Posterior cingulate gyrus (tissue), 11 donors: ENCODE data around the gene MAEA.
A peak's percentile ranks its signal among the peaks of the same experiment; 100 is the strongest.

Source experiments
- DNase-seq, 10 donors: peaks; one replicate each; pipeline versions ENCODE4 v3.0.0 to v3.0.0-alpha.2; 2020 to 2021; ENCODE audit warnings: mixed read lengths in 3 of 10
- intact Hi-C: fragments of 100-400 bp; cut with DNase I; formaldehyde crosslinking; loops from one replicate; pipeline ENCODE4 v1.15.1; 2023

MAEA gene

GRCh38 chr4:1358421-1359143, 68.9 kb downstream of the MAEA start:
- intact Hi-C loops: loop anchor here (5.0 kb wide), 1 partner anchor 274 kb away; no protein-coding TSS in a partner anchor
- DNase-seq: no peak

DNA sequence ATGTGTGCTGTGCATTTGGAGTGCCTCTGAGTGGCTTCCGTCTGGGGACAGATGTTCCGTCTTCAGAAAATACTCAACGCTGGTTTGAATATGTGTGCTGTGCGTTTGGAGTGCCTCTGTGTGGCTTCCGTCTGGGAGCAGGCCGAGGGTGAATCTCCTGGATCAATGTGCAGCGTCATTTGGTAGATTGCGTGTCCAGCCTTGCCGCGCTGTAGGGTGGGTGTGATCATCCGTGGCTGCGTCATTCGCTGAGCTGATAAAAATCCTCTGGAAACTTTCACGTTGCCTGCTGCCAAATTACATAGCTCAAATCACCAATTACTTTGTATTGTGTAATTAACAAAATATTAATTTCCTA, 69.4 kb downstream of the MAEA start:
- no peak for DNase-seq
- intact Hi-C loops: loop anchor here (5.0 kb wide), 1 partner anchor 273 kb away; no protein-coding TSS in a partner anchor

DNA sequence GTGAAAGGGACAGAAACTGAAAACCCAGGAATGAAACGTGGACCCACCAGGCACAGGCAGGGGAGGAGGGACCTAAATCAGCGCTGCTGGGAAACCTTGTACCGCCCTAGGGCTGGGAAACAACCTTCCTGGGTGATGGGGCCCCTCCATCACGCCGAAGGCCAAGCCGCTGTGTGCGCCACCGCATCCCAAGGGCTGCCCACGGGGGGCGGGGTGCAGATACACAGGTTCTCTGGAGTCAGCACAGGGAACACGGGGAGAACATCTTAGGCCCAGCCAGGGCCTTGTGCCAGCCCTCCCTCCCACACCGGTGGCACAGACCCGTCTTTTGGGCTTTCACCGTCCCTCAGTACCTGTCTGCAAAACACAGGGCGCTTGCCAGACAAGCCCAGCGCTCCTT, 70.3 kb downstream of the MAEA start:
- no peak for DNase-seq
- intact Hi-C loops: loop anchor here (5.0 kb wide), 1 partner anchor 272 kb away; no protein-coding TSS in a partner anchor

DNA sequence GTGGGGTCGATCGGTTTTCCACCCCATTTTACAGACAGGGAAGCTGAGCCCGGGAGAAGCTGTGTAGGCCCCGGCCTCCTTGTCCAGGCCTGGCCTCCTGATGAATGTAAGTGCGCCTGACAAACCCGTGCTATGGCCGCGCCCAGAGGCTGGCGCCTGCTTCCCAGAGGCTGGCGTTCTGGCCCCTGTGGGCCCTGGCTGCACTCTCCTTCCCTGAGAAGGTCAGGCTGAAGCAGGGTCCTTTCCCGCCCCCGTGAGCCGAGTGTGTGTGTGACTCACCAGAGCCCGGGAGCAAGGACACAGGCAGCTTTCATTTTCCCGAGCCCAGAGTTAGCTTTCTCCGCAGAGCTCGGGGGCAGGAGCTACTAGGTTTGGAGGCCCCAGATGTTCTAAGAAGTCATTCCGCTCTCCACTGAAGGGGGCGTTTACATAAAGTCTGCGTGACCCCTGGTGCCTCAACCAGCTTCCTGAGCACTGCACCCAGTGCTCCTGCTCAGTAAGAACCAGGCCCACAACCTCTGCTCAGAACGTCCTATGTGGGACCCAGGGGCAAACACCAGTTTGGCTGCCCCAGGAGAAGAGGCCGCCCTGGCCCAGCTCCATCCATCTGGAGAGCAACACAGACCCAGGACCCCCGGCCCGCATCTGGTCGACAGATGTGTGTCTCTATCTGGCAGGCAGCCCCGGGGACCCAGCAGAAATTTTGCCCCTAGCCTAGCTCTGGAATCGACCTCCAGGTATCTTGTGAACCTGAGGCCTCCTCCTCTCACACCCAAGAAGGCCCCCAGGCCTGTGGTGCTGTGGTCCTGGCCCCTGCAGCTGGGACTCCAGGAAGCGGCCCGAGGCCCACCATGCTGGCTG, 71.0 kb downstream of the MAEA start:
- intact Hi-C loops: no loop called here
- DNase-seq: no peak

GRCh38 chr4:1361431-1361830, 71.7 kb downstream of the MAEA start:
- no peak for DNase-seq
- intact Hi-C loops: no loop called here

DNA sequence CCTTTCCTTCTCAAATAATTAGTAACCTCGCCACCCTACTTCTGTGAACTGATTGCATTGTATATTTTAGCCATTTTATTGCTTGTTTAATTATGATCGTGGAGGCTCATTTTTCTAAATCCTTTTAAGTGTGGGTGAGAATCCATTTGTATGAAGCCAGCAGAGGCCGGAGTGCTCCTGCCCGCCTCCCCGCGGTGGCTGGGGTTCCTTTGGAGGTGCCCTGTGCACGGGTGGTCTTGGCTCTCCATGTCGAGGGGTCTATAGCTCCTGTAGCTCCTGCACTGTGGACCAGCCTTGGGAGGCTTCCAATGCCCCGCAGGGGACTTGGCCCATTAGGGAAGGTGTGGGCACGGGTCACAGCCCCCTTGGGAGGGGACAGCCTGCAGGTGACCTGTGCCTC, 72.4 kb downstream of the MAEA start:
- intact Hi-C loops: no loop called here
- no peak for DNase-seq

- no peak for DNase-seq
- intact Hi-C loops: no loop called here
These were observed 72.8 kb downstream of the MAEA start for GRCh38 chr4:1362521-1362920.

DNA sequence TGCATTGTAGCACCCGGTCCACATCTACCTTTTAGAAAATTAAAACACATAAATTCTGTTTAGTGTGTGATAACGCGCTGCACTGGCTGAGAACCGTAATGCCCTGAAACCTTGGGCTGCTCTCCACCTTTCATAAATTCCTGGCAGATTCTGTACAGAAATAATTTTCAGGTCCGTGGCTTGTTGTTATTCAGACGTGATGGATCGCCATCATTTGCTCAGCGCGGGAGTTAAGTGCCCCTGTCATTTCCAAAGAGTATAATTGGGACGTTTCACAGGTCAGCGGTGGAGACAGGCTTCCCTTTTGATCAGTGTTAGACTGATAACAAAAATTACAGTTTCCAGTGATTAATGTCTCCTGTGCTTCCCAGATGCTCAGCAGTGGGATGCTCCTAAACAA, 73.8 kb downstream of the MAEA start:
- peak in 1 of 10 donors; percentile 2 for DNase-seq
- intact Hi-C loops: no loop called here

GRCh38 chr4:1364217-1364616, 74.5 kb downstream of the MAEA start:
- DNase-seq: peak in 1 of 10 donors; percentile 70
- intact Hi-C loops: no loop called here

- intact Hi-C loops: no loop called here
- DNase-seq: peak in 3 of 10 donors; percentile 1 to 74 (median 42)
These were observed 75.1 kb downstream of the MAEA start for GRCh38 chr4:1364748-1365147.

GRCh38 chr4:1365271-1366178, 75.8 kb downstream of the MAEA start:
- DNase-seq: peak in 5 of 10 donors; percentile 4 to 62 (median 31)
- intact Hi-C loops: no loop called here

DNA sequence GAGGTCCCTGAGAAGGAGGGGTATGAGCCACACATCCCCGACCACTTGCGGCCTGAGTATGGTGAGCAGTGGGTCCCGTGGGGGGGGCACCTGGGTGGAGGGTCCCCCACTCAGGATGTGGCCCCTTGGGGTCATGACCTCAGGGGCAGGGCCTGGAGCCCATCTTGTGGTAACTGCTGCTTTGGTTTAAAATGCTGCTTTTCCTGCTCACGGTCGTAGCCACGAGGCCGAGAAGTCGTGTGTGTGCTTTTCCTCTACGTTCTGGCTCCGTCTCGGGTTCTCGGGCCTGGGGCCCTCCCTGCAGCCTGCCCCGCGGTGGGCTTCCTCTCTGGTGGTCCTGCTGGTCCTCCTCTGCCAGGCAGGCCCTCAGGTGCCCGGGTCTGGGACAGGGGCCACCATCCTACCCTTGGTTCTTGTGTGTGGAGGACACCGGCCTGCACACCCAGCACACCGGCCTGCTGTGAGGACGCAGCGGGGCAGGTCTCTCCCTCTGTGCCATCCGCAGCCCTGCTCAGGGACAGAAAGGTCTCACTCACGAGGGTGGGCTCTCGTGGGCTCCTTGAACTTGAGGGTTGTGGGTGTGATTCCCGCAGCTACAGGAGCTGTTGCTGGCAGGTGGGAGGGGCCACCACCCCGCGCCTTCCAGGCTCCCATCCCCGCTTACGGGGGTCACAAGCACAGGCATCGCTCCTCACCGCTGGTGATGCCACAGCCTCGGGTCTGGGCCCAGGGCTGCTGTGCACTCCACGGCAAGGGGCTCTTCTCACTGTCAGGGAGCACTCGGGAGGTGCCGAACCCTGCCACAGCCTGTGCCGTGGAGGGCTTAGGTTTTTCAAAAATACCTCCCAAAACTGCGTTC, 76.9 kb downstream of the MAEA start:
- DNase-seq: peak in 5 of 10 donors; percentile 1 to 70 (median 56)
- intact Hi-C loops: no loop called here

DNA sequence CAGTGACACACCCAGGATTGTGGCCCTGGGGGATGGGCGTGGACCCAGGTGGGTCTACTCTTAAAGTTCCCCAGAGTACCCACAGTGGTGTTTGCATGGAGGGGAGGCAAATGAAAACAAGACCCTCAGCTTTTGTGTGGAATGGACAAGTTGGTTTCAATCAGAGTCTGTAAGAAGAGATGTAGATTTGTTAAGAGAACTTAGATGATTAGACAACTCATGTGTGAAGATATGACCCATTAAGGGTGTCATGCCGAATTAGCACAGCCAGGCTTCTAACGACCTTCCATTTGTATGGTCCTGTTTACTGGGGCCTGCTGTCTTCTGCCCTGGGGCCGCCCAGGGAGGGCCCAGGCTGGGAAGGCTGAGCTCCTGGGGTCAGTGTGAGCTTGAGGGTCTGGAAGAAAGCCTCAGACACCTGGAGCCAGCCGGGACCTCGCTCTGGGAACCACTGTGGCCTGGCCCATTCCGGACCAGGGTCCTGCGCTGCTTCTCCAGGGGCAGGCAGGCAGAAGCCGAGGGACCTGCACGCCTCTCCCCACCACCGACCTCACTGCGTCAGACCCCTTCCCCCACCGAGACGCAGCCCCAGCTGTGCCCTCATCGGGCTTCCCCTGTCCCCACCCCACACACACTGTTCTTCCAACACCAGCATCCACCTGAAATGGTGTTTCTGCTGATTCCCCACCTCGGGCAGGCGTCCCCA, 77.7 kb downstream of the MAEA start:
- intact Hi-C loops: no loop called here
- DNase-seq: peak in 6 of 10 donors; percentile 2 to 75 (median 32)

- peak in 4 of 10 donors; percentile 4 to 44 (median 24) for DNase-seq
- intact Hi-C loops: no loop called here
These were observed 78.2 kb downstream of the MAEA start for GRCh38 chr4:1367936-1368289.

GRCh38 chr4:1368421-1369090, 78.9 kb downstream of the MAEA start:
- intact Hi-C loops: no loop called here
- peak in 6 of 10 donors; percentile 1 to 72 (median 38) for DNase-seq

- peak in 6 of 10 donors; percentile 2 to 68 (median 32) for DNase-seq
- intact Hi-C loops: no loop called here
These were observed 79.4 kb downstream of the MAEA start for GRCh38 chr4:1369091-1369450.

GRCh38 chr4:1369479-1370079, 79.9 kb downstream of the MAEA start:
- DNase-seq: peak in 4 of 10 donors; percentile 22 to 72 (median 56)
- intact Hi-C loops: no loop called here
